ENCODE data around the gene SYTL3. TPM values are rescaled to one million over a fixed set of nuclear protein-coding genes. Genes with fewer than 3 reads are reported as not detected.
A peak's percentile ranks its signal among the peaks of the same experiment; 100 is the strongest.
"Not testable (repeated sequence)": the region's sequence is repeated elsewhere in the genome, so short reads cannot be mapped to it uniquely, and the experiment has no call there.

The SYTL3 gene
- total RNA-seq, 1 experiment from 2014 or later = 17.5 TPM

DNA sequence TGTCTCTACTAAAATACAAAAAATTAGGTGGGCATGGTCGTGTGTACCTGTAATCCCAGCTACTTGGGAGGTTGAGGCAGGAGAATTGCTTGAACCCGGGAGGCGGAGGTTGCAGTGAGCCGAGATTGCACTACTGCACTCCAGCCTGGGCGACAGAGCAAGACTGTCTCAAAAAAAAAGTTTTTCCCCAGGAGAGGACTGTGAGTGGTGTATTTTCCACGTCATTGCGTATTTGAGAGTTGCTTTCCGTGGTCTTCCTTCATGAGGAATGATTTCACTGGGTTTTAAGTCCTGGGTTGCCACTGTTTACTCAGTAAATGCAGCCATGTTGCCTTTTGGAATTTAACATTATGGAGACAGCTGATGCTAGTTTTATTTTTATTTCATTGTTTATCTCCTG, 22.3 kb downstream of the SYTL3 start:
- not testable (repeated sequence) for H3K27ac ChIP-seq; H3K27me3 ChIP-seq (replicated peaks); H3K4me1 ChIP-seq (replicated peaks); H3K4me3 ChIP-seq; DNase-seq (ENCODE audit: low read depth in 1 of 2, low spot score in 2 of 2); H3K9me3 ChIP-seq (replicated peaks)
- H3K36me3 ChIP-seq = peaks cover 22% of the 10 kb centered on the region

GRCh38 chr6:158672726-158673125, 22.9 kb downstream of the SYTL3 start:
- no peak overlapping the region for H3K27ac ChIP-seq
- H3K36me3 ChIP-seq = peaks cover 21% of the 10 kb centered on the region
- DNase-seq (ENCODE audit: low read depth in 1 of 2, low spot score in 2 of 2) = peak in 1 of 2 experiments; percentile 28
- H3K27me3 ChIP-seq (replicated peaks) = no peaks in the 10 kb centered on the region
- H3K4me3 ChIP-seq = no peak overlapping the region
- H3K9me3 ChIP-seq (replicated peaks) = no peaks in the 10 kb centered on the region
- peaks cover 4% of the 10 kb centered on the region for H3K4me1 ChIP-seq (replicated peaks)

DNA sequence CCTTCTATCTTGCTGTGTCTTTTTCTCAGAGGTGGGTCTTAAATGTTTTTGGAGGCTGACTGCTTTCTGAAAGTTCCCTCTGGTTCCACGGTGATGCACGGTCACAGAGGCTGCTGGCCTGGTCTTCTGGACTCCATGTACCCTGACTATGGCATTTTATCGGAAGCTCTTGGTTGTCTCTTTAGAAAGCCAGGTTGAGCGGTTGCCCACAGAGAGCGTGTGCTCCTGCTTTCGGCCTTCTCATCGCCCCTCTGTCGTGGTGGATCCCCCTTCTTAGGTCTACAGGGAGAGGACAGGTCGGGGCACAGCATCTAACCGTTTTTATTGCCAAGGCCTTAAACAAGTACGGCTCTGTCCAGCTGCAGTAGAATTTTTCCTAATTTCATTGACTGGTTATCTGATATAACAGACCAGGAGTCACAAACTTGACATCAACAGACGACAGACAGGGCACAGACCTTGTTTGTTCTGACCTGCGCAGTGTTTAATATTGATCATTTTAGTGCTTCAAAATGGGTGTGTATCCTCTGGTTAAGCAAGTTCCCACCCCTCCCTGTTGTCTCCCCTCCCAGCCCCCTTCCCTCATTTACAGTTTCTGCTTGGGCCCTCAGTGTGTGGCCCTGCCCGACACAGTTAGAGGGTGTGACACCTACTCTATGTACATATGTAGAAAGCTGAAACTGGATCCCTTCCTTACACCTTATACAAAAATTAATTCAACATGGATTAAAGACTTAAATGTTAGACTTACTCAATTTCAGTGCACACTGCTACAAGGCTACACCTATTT, 24.7 kb downstream of the SYTL3 start:
- Histone ChIP-seq H3K36me3 (peaks cover 9% of the 10 kb centered on the region), H3K4me3 (no peak overlapping the region), H3K9me3 (replicated peaks) (no peaks in the 10 kb centered on the region), H3K4me1 (replicated peaks) (peaks cover 4% of the 10 kb centered on the region), H3K27ac (no peak overlapping the region), H3K27me3 (replicated peaks) (no peaks in the 10 kb centered on the region)
- peak in 1 of 2 experiments; percentile 22 for DNase-seq (ENCODE audit: low read depth in 1 of 2, low spot score in 2 of 2)

GRCh38 chr6:158677094-158677493, 27.2 kb downstream of the SYTL3 start:
- not testable (repeated sequence) for H3K4me3 ChIP-seq; H3K9me3 ChIP-seq (replicated peaks); DNase-seq (ENCODE audit: low read depth in 1 of 2, low spot score in 2 of 2); H3K27me3 ChIP-seq (replicated peaks); H3K27ac ChIP-seq; H3K4me1 ChIP-seq (replicated peaks)
- peaks cover 16% of the 10 kb centered on the region for H3K36me3 ChIP-seq

GRCh38 chr6:158677906-158678578, 28.2 kb downstream of the SYTL3 start:
- H3K27ac ChIP-seq = no peak overlapping the region
- no peak overlapping the region for H3K4me3 ChIP-seq
- H3K27me3 ChIP-seq (replicated peaks) = no peaks in the 10 kb centered on the region
- H3K4me1 ChIP-seq (replicated peaks) = no peaks in the 10 kb centered on the region
- no peaks in the 10 kb centered on the region for H3K9me3 ChIP-seq (replicated peaks)
- H3K36me3 ChIP-seq = peaks cover 16% of the 10 kb centered on the region
- DNase-seq (ENCODE audit: low read depth in 1 of 2, low spot score in 2 of 2) = no peak

- Histone ChIP-seq H3K9me3 (replicated peaks) (no peaks in the 10 kb centered on the region), H3K27me3 (replicated peaks) (no peaks in the 10 kb centered on the region), H3K27ac (no peak overlapping the region), H3K4me1 (replicated peaks) (no peaks in the 10 kb centered on the region), H3K36me3 (peaks cover 22% of the 10 kb centered on the region), H3K4me3 (no peak overlapping the region)
- no peak for DNase-seq (ENCODE audit: low read depth in 1 of 2, low spot score in 2 of 2)
Measured at GRCh38 chr6:158680015-158680414, 30.2 kb downstream of the SYTL3 start.

GRCh38 chr6:158680481-158680880, 30.6 kb downstream of the SYTL3 start:
- no peak overlapping the region for H3K27ac ChIP-seq
- H3K27me3 ChIP-seq (replicated peaks) = no peaks in the 10 kb centered on the region
- peaks cover 19% of the 10 kb centered on the region for H3K36me3 ChIP-seq
- no peak overlapping the region for H3K4me3 ChIP-seq
- no peaks in the 10 kb centered on the region for H3K4me1 ChIP-seq (replicated peaks)
- peak in 1 of 2 experiments; percentile 5 for DNase-seq (ENCODE audit: low read depth in 1 of 2, low spot score in 2 of 2)
- no peaks in the 10 kb centered on the region for H3K9me3 ChIP-seq (replicated peaks)

DNA sequence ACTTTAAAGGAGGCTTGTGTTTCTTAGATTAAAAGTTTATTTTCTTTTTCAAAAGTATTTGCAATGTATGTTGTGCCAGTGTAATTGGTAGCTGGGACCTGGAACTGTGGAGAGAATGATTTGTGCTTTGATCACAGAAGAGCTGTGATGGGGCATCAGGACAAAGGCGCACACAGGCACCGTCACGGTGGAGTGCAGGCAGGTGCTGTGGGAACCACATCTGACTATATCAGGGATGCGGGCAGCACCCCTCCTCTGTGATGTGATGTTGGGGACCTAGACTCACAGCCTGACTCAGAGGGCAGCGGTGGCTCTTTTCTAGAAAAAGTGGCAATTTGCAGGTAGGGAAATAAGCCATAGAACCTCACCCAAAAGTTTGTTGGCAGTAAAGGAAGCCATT, 34.5 kb downstream of the SYTL3 start:
- Histone ChIP-seq H3K4me1 (replicated peaks) (peaks cover 8% of the 10 kb centered on the region; the same call in 1 of the 2 replicates), H3K9me3 (replicated peaks) (no peaks in the 10 kb centered on the region), H3K4me3 (no peak overlapping the region), H3K27me3 (replicated peaks) (no peaks in the 10 kb centered on the region), H3K36me3 (peaks cover 24% of the 10 kb centered on the region), H3K27ac (no peak overlapping the region)
- DNase-seq (ENCODE audit: low read depth in 1 of 2, low spot score in 2 of 2) = peak in 1 of 2 experiments; percentile 17

DNA sequence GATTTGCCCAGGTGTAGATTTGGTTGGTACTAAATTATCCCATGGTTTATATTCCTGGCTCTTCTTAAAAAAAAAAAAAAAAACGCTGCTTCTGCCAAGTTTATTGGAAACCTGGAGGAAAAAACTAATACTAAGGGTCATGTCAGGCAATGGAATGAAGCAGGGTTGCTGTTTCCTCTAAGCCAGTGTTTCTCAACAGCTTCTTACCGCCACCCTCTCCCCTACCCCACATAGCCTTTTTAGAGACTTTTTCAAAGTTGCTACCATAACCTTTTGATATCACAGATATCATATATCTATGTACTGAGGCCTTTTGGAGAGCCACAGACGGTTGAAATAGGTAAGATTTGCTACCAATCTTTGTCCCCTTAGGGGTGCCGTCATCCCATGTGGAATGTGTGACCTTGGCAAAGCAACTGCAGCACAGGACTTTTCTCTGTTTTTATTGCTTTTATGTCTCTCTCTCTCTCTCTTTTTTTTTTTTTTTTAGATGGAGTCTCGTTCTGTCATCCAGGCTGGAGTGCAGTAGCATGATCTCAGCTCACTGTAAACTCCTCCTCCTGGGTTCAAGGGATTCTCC, 35.0 kb downstream of the SYTL3 start:
- Histone ChIP-seq H3K9me3 (replicated peaks) (no peaks in the 10 kb centered on the region), H3K27me3 (replicated peaks) (no peaks in the 10 kb centered on the region), H3K36me3 (peaks cover 24% of the 10 kb centered on the region), H3K27ac (no peak overlapping the region), H3K4me1 (replicated peaks) (peaks cover 8% of the 10 kb centered on the region; the same call in 1 of the 2 replicates), H3K4me3 (no peak overlapping the region)
- no peak for DNase-seq (ENCODE audit: low read depth in 1 of 2, low spot score in 2 of 2)

DNA sequence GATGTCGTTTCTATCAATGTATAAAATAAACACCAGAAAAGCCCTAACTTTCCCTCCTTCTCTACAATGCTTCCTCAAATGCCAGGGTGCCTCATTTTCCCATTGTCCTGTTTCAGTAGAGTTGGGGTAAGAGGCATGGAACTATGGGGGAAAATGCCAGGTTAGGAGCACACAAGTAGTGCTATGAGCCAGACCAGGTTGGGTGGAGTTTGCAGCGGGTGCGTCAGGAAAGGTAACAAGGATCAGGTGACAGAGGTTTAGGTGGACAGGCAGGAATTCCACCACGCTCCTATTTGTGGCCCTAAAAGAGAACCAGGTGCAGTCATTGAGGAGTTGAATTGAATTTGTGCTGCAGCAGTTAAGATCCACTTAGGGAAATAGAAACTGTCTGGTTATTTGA, 36.5 kb downstream of the SYTL3 start:
- H3K4me1 ChIP-seq (replicated peaks) = peaks cover 8% of the 10 kb centered on the region; the same call in 1 of the 2 replicates
- H3K27me3 ChIP-seq (replicated peaks) = no peaks in the 10 kb centered on the region
- H3K4me3 ChIP-seq = no peak overlapping the region
- no peak overlapping the region for H3K27ac ChIP-seq
- DNase-seq (ENCODE audit: low read depth in 1 of 2, low spot score in 2 of 2) = no peak
- no peaks in the 10 kb centered on the region for H3K9me3 ChIP-seq (replicated peaks)
- peaks cover 23% of the 10 kb centered on the region for H3K36me3 ChIP-seq

- H3K4me3 ChIP-seq = no peak overlapping the region
- no peaks in the 10 kb centered on the region for H3K27me3 ChIP-seq (replicated peaks)
- peaks cover 8% of the 10 kb centered on the region; the same call in 1 of the 2 replicates for H3K4me1 ChIP-seq (replicated peaks)
- peaks cover 18% of the 10 kb centered on the region for H3K36me3 ChIP-seq
- no peak for DNase-seq (ENCODE audit: low read depth in 1 of 2, low spot score in 2 of 2)
- no peaks in the 10 kb centered on the region for H3K9me3 ChIP-seq (replicated peaks)
- no peak overlapping the region for H3K27ac ChIP-seq
Measured at GRCh38 chr6:158686791-158687381, 37.0 kb downstream of the SYTL3 start.

GRCh38 chr6:158687506-158687905, 37.7 kb downstream of the SYTL3 start:
- H3K27ac ChIP-seq = no peak overlapping the region
- H3K36me3 ChIP-seq = peaks cover 16% of the 10 kb centered on the region
- H3K27me3 ChIP-seq (replicated peaks) = no peaks in the 10 kb centered on the region
- H3K9me3 ChIP-seq (replicated peaks) = no peaks in the 10 kb centered on the region
- no peak overlapping the region for H3K4me3 ChIP-seq
- no peak for DNase-seq (ENCODE audit: low read depth in 1 of 2, low spot score in 2 of 2)
- peaks cover 8% of the 10 kb centered on the region; the same call in 1 of the 2 replicates for H3K4me1 ChIP-seq (replicated peaks)

- no peaks in the 10 kb centered on the region for H3K27me3 ChIP-seq (replicated peaks)
- H3K4me3 ChIP-seq = no peak overlapping the region
- no peaks in the 10 kb centered on the region for H3K9me3 ChIP-seq (replicated peaks)
- peaks cover 8% of the 10 kb centered on the region; the same call in 1 of the 2 replicates for H3K4me1 ChIP-seq (replicated peaks)
- H3K27ac ChIP-seq = peak overlapping the region; percentile 61
- DNase-seq (ENCODE audit: low read depth in 1 of 2, low spot score in 2 of 2) = peak in 1 of 2 experiments; percentile 17
- peaks cover 10% of the 10 kb centered on the region for H3K36me3 ChIP-seq
Measured at GRCh38 chr6:158688860-158689259, 39.0 kb downstream of the SYTL3 start.

All from SJSA1 (cell line).